Parathyroid adenoma (tissue), 2 donors: ENCODE results near the gene FAM83D.

Experiments
- H2AFZ ChIP-seq: fragments of 300-600 bp; sonication (generic); one replicate; pipeline ENCODE4 v1.7.0; 2017; ENCODE audit warnings: antibody characterized with exemption, mild to moderate bottlenecking
- H3K27ac ChIP-seq: fragments of 300-600 bp; sonication (generic); one replicate; pipeline ENCODE4 v1.7.0; 2017
- H3K27me3 ChIP-seq: fragments of 300-600 bp; sonication (generic); one replicate; pipeline ENCODE4 v1.7.0; 2017; ENCODE audit warnings: low read length; ENCODE audit not compliant: control insufficient read depth, insufficient read depth
- H3K36me3 ChIP-seq: fragments of 300-600 bp; sonication (generic); one replicate; pipeline ENCODE4 v1.7.0; 2017; ENCODE audit warnings: low read length; ENCODE audit not compliant: control insufficient read depth, insufficient read depth
- H3K4me1 ChIP-seq: fragments of 300-600 bp; sonication (generic); one replicate; pipeline ENCODE4 v1.7.0; 2017; ENCODE audit warnings: control low read depth
- H3K4me2 ChIP-seq: fragments of 300-600 bp; sonication (generic); one replicate; pipeline ENCODE4 v1.7.0; 2017; ENCODE audit warnings: low read length
- H3K4me3 ChIP-seq: fragments of 300-600 bp; sonication (generic); one replicate; pipeline ENCODE4 v1.7.0; 2017; ENCODE audit warnings: low read depth, low read length
- H3K79me2 ChIP-seq: fragments of 300-600 bp; sonication (generic); one replicate; pipeline ENCODE4 v1.7.0; 2017; ENCODE audit warnings: control low read depth
- H3K9ac ChIP-seq: fragments of 300-600 bp; sonication (generic); one replicate; pipeline ENCODE4 v1.7.0; 2017; ENCODE audit warnings: mild to moderate bottlenecking
- H3K9me3 ChIP-seq: fragments of 300-600 bp; sonication (generic); one replicate; pipeline ENCODE4 v1.7.0; 2017; ENCODE audit warnings: low read length; ENCODE audit not compliant: control insufficient read depth
- TF ChIP-seq, protein P1 (sequence below): fragments of 300-600 bp; sonication (generic); IDR thresholded peaks from one replicate; pipeline ENCODE4 v1.7.0; 2017; ENCODE audit warnings: antibody characterized with exemption, mild to moderate bottlenecking
- donor health status: primary hyperparathyroidism.

FAM83D gene

DNA sequence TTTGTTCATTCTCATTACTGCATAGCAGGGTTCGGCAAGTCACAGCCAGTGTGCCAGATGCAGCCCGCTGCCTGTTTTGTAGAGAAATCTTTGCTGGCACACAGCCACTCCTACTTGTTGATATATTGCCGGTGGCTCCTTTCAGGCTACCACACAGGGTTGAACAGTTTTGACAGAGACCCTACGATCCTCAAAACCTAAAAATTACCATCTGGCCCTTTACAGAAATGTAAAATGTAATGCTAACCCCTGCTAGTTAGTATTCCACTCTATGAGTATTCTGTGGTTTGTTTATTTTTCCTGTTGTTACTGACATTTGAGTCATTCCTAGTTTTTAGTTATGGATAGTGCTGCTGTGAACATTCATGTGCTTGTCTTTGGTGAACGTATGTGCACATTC lies 47.4 kb downstream of the FAM83D start:
- Histone ChIP-seq H3K9ac (no peak overlapping the region), H3K4me3 (no peak overlapping the region), H2AFZ (no peak overlapping the region), H3K4me1 (no peaks in the 10 kb centered on the region), H3K36me3 (no peaks in the 10 kb centered on the region), H3K27ac (no peak overlapping the region), H3K4me2 (no peak overlapping the region), H3K27me3 (no peaks in the 10 kb centered on the region), H3K79me2 (peaks cover 9% of the 10 kb centered on the region), H3K9me3 (no peaks in the 10 kb centered on the region)
- TF ChIP-seq, protein P1, sequence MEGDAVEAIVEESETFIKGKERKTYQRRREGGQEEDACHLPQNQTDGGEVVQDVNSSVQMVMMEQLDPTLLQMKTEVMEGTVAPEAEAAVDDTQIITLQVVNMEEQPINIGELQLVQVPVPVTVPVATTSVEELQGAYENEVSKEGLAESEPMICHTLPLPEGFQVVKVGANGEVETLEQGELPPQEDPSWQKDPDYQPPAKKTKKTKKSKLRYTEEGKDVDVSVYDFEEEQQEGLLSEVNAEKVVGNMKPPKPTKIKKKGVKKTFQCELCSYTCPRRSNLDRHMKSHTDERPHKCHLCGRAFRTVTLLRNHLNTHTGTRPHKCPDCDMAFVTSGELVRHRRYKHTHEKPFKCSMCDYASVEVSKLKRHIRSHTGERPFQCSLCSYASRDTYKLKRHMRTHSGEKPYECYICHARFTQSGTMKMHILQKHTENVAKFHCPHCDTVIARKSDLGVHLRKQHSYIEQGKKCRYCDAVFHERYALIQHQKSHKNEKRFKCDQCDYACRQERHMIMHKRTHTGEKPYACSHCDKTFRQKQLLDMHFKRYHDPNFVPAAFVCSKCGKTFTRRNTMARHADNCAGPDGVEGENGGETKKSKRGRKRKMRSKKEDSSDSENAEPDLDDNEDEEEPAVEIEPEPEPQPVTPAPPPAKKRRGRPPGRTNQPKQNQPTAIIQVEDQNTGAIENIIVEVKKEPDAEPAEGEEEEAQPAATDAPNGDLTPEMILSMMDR, result no peak

GRCh38 chr20:38975539-38976120 lies 49.4 kb downstream of the FAM83D start:
- H3K27ac ChIP-seq, result no peak overlapping the region
- H3K36me3 ChIP-seq, result no peaks in the 10 kb centered on the region
- H3K27me3 ChIP-seq, result no peaks in the 10 kb centered on the region
- peaks cover 11% of the 10 kb centered on the region for H3K79me2 ChIP-seq
- TF ChIP-seq, protein P1, result no peak
- H2AFZ ChIP-seq, result no peak overlapping the region
- H3K9ac ChIP-seq, result no peak overlapping the region
- no peak overlapping the region for H3K4me2 ChIP-seq
- no peak overlapping the region for H3K4me3 ChIP-seq
- H3K4me1 ChIP-seq, result no peaks in the 10 kb centered on the region
- no peaks in the 10 kb centered on the region for H3K9me3 ChIP-seq

- H3K79me2 ChIP-seq, result peaks cover 8% of the 10 kb centered on the region
Measured at GRCh38 chr20:38979434-38979833, 53.2 kb downstream of the FAM83D start.

GRCh38 chr20:38979842-38980241 lies 53.6 kb downstream of the FAM83D start:
- Histone ChIP-seq H3K79me2 (peaks cover 6% of the 10 kb centered on the region), H3K36me3 (no peaks in the 10 kb centered on the region), H3K4me2 (no peak overlapping the region), H3K9me3 (no peaks in the 10 kb centered on the region), H3K27me3 (no peaks in the 10 kb centered on the region), H3K4me1 (no peaks in the 10 kb centered on the region), H3K9ac (no peak overlapping the region), H3K4me3 (no peak overlapping the region), H3K27ac (no peak overlapping the region), H2AFZ (no peak overlapping the region)
- TF ChIP-seq, protein P1, result no peak

More at GRCh38 chr20:38979434-38979833, 53.2 kb downstream of the FAM83D start:
- H3K4me2 ChIP-seq, result no peak overlapping the region
- TF ChIP-seq, protein P1, result no peak
- no peaks in the 10 kb centered on the region for H3K9me3 ChIP-seq
- no peak overlapping the region for H3K4me3 ChIP-seq
- H3K27ac ChIP-seq, result no peak overlapping the region
- no peak overlapping the region for H3K9ac ChIP-seq
- H2AFZ ChIP-seq, result no peak overlapping the region
- H3K4me1 ChIP-seq, result no peaks in the 10 kb centered on the region
- H3K27me3 ChIP-seq, result no peaks in the 10 kb centered on the region
- no peaks in the 10 kb centered on the region for H3K36me3 ChIP-seq

DNA sequence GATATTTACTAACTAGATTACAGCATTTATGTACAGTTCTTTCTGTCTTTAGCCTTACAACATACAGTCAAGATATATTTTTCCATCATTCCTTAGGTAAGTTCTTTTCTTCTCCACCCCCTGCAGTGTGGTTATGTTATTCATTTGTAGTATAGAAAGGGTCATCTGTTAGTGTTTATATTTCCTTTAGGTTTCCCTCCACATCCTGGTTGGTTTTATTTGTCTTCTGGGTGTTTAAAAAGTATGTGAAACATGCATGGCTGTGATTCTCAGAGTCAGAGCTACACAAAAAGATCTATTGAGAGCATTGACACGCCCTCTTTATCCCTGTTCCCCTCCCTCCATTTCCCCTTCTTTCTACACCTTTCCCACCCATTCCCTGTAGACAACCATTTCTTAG lies 56.1 kb downstream of the FAM83D start:
- TF ChIP-seq, protein P1, result no peak
- Histone ChIP-seq H2AFZ (no peak overlapping the region), H3K79me2 (peaks cover 2% of the 10 kb centered on the region), H3K4me2 (no peak overlapping the region), H3K9me3 (no peaks in the 10 kb centered on the region), H3K27me3 (no peaks in the 10 kb centered on the region), H3K4me1 (no peaks in the 10 kb centered on the region), H3K4me3 (no peak overlapping the region), H3K27ac (no peak overlapping the region), H3K36me3 (no peaks in the 10 kb centered on the region), H3K9ac (no peak overlapping the region)
